Measurements from ENCODE around the gene SNRPD1.
"Not testable (repeated sequence)": the region's sequence is repeated elsewhere in the genome, so short reads cannot be mapped to it uniquely, and the experiment has no call there.

SNRPD1 gene

GRCh38 chr18:21612125-21613039, at the start of gene SNRPD1:
Gene SNRPD1, plus strand, starts transcription at chr18:21612314. Its CDS starts 116 bp downstream, at chr18:21612430.
- in situ Hi-C loops (cut with HindIII; ENCODE audit: low sequenced_read_pairs): no loop called here

GRCh38 chr18:21571772-21572171, 40.3 kb upstream of the SNRPD1 start:
- in situ Hi-C loops (cut with HindIII; ENCODE audit: low sequenced_read_pairs): no loop called here

GRCh38 chr18:21575656-21576055, 36.5 kb upstream of the SNRPD1 start:
- in situ Hi-C loops (cut with HindIII; ENCODE audit: low sequenced_read_pairs): no loop called here

DNA sequence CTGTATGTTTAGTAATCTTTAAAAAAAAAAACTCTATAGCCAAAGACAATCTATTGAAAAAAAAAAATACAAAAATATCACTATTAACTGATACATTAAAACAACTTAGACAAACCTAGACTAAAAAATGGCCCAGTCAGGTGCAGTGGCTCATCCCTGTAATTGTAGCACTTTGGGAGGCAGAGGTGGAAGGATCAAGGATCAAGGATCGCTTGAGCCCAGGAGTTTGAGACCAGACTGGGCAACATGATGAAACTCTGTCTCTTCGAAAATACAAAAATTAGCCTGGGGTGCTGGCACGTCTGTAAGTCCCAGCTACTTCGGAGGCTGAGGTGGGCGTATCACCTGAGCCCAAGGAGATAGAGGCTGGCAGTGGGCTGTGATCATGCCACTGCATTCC, 27.7 kb upstream of the SNRPD1 start:
- in situ Hi-C loops (cut with HindIII; ENCODE audit: low sequenced_read_pairs): no loop called here

GRCh38 chr18:21592361-21592760, 19.8 kb upstream of the SNRPD1 start:
- in situ Hi-C loops (cut with HindIII; ENCODE audit: low sequenced_read_pairs): not testable (repeated sequence)

- in situ Hi-C loops (cut with HindIII; ENCODE audit: low sequenced_read_pairs): no loop called here
These were observed 18.4 kb upstream of the SNRPD1 start for GRCh38 chr18:21593540-21594257.

DNA sequence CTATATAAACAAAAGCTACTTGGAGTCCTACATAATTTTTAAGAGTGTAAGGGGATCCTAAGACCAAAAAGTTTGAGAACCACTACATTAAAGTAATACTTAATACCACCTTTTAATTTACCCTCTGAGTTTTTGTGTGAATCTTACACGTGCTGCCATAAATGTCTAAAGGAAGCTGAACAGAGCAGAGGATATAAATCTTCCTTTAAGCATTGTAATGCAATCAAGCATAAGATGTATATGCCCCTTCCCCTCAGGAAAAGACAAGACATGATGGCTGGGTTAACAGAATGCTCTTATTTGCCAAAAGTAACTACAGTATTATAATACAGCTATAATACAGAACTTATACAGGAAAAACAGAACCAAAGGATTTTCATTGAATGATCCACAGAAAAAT, 14.5 kb upstream of the SNRPD1 start:
- in situ Hi-C loops (cut with HindIII; ENCODE audit: low sequenced_read_pairs): no loop called here

DNA sequence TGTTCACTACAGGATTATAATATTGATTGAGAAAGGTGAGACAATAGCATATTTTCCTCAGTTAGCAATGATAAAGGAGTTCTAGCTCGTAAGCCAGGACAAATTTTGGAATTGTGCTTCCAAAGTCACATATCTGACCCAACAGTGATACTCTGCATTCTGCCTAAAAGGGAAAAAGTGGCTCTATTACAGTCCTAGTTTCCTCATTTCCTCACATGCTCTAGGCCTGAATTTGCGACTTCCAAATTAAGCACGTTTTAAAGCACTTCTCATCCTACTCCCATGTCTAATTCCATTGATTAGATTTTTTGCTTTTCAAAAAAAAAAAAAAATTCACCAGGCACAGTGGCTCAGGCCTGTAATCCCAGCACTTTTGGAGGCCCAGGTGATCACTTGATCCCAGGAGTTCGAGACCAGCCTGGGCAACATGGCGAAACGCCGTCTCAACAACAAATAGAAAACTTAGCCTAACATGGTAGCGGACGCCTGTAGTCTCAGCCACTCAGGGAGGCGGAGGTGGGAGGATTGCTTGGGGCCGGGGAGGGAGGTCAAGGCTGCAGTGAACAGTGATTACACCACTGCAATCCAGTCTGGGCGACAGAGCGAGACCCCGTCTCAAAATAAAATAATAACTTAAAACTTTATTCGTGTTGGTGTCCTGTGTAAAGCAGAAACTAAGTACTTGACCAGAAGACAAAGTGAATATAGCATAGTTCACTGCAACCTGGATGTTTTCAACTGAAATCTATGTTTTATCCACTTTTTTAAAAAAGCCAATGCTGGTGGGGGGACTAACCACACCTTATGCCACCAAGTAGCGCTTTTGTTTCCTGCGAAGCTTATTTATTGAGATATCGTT, 13.2 kb upstream of the SNRPD1 start:
- in situ Hi-C loops (cut with HindIII; ENCODE audit: low sequenced_read_pairs): no loop called here

DNA sequence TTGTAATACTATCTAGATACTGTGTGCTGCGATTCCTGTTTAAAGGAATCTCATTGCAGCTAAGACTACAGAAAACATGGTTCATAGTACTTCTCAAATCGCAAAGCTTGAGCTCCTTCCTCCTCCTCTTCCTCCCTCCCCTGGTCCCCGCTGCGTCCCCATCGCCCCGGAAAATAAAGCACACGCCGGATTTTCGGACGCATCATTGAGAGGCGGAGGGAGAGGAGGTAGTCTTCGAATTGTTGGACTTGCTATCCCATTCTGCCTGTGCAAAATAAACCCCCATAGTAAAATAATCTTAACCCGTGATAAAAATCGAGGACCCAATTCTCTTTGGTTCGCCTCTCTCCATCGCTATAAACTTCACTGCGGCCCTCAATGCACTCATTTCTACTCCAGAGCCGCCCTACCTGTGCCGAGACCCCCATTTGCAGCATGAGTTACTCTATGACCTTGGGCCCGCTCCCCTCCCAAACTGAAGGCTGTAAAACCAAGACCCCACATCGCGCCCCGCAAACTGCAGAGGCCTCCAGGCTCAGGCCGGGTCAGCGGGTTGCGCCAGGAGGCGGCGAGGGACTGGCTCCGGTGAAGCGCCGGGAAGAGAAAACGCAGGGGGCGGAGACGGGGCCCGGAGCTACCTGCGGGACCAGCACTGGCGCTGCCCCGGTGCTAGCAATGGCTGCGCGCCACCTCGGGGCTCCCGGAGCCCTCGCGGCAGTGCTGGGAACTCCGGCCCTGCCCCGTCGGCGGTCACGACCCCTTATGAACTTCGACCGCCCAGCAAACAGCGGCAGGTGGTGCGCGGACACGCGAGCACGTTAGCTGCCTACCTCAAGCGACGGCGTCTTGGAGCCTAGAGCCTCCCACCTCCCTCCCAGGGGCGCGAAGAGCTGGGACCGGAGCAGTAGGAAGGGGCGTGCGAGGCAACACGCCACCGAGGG, 12.3 kb upstream of the SNRPD1 start:
- in situ Hi-C loops (cut with HindIII; ENCODE audit: low sequenced_read_pairs): no loop called here

DNA sequence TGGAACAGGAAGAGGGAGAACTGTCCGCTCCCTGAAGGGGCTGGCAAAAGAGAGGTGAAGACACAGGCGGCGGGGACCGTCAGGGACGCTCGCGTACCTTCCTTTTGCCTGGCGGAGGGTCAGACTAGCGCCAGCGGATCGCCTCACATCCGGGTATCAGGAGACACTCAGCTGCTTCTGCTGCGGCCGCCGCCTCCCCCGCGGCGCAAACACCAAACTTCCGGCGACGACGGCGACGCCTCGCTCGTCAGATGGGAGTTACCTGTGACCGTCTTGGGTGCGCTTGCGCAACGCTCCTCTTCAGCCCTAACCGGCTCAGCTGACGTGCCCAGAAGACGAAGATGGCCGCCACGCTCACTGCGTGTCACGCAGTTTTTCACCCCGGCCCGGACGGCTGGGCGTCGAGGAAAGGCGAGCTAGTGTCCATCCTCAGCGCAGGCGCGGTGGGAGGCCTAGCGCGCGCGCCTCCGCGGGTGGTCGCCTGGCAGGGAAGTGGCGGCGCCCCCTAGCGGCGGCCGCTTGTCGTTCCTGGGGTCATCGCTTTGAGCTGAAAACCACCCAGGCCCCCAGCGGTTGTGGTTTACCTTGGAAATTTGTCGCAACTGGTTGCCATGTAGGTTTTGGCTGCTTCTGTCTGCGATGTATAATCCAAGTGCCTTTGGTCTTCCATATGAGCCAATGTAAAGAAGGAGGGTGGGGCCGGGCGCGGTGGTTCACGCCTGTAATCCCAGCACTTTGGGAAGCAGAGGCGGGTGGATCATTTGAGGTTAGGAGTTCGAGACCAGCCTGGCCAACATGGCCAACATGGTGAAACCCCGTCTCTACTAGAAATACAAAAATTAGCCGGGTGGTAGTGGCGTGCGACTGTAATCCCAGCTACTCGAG, 11.3 kb upstream of the SNRPD1 start, which contains the start of gene ESCO1:
Gene ESCO1 (minus strand): TSS at position 179 of the 885 bp plus-strand sequence. CDS start 25,861 bp downstream, outside the sequence.
- in situ Hi-C loops (cut with HindIII; ENCODE audit: low sequenced_read_pairs): no loop called here

- in situ Hi-C loops (cut with HindIII; ENCODE audit: low sequenced_read_pairs): no loop called here
These were observed 9.9 kb upstream of the SNRPD1 start for GRCh38 chr18:21602299-21602587.

GRCh38 chr18:21604671-21605070, 7.4 kb upstream of the SNRPD1 start:
- in situ Hi-C loops (cut with HindIII; ENCODE audit: low sequenced_read_pairs): no loop called here

DNA sequence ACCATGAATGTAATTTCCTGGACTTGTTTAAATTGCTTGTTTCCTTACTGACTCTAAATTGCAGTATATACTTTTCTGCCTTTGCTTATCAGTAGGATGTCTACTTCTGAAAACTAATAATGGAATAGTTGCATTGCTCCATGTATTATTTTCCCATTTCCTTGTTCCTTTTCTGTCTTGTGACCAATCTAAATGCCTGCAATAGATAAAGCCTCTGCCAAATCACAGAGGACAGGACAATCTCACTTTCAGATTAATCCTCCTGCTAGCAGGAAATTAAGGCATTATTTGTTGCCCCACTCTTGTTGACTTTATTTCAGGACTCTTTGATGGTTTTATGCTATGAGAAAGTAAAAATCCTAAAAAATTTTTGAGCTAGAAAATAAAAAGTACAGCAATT, 6.9 kb upstream of the SNRPD1 start:
- in situ Hi-C loops (cut with HindIII; ENCODE audit: low sequenced_read_pairs): no loop called here

GRCh38 chr18:21611401-21612124, 551 bp upstream of the SNRPD1 start:
- in situ Hi-C loops (cut with HindIII; ENCODE audit: low sequenced_read_pairs): not testable (repeated sequence)

DNA sequence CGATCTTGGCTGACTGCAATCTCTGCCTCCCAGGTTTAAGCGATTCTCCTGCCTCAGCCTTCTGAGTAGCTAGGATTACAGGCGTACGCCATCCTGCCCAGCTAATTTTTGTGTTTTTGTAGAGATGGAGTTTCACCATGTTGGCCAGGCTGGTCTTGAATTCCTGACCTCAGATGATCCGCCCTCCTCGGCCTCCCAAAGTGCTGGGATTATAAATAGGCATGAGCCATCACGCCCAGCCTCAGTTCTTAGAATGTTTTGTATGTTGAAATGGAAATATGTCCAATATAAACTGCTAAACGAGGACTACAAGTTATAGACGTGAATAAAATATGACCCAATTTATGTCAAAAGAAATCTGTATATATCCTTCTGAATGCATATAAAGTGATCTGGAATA, 9.5 kb downstream of the SNRPD1 start:
- in situ Hi-C loops (cut with HindIII; ENCODE audit: low sequenced_read_pairs): not testable (repeated sequence)

DNA sequence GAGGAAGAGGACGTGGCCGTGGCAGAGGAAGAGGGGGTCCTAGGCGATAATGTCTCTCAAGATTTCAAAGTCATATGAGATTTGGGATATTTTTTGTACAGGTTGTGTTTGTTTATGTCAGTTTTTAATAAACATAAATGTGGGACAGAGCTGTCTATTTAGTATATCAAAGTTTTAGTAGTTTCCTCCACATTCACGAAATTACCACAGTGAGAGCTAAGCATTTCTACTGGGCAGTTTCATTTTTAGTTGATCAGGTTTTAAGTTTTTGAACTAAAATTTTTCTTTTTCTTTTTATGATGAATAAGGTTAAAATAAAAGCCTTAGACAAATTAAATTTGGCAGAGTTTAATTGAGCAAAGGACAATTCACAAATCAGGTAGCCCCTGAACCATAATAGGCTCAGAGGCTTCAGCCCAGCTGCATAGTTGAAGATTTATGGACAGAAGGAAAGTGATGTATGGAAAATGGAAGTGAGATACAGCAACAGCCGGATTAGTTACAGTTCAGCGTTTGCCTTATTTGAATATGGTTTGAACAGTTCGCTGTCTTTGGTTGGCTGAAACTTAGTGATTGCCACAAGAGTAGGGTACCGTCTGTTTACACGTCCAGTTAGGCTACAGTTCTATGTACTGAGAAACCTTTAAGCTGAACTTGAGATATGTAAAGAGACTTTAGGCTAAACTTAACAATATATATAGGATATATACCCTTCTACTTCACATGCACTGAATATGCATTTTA, 17.1 kb downstream of the SNRPD1 start:
- in situ Hi-C loops (cut with HindIII; ENCODE audit: low sequenced_read_pairs): no loop called here

- in situ Hi-C loops (cut with HindIII; ENCODE audit: low sequenced_read_pairs): no loop called here
These were observed 20.3 kb downstream of the SNRPD1 start for GRCh38 chr18:21632393-21632792.
